Activated T-helper 1 cell treated with anti-CD3 and anti-CD28 coated beads, Interleukin-2, amount 50 U/mL, for 16 hours (primary cell): ENCODE results near the gene OGG1.

ENCODE experiments used
- DNase-seq, 2 donors: peaks; one replicate each; pipeline ENCODE4 v3.0.0-alpha.2; 2020; ENCODE audit warnings: low read depth in 1 of 2, low spot score in 1 of 2

The OGG1 gene

GRCh38 chr3:9727041-9727595, 22.6 kb upstream of the OGG1 start:
- DNase-seq, result peak in 1 of 2 donors; percentile 25

- no peak for DNase-seq
Observed at GRCh38 chr3:9727743-9728142, 22.0 kb upstream of the OGG1 start.

- no peak for DNase-seq
Observed at GRCh38 chr3:9729419-9729818, 20.3 kb upstream of the OGG1 start.

- no peak for DNase-seq
Observed at GRCh38 chr3:9730657-9731205, 19.0 kb upstream of the OGG1 start.

- DNase-seq, result peak; percentile 99 to 100
Observed at GRCh38 chr3:9731206-9732079, 18.3 kb upstream of the OGG1 start, which contains the start of gene BRPF1. Gene BRPF1, plus strand, starts transcription at chr3:9731735. Its CDS starts 2,406 bp downstream, at chr3:9734141.

GRCh38 chr3:9732080-9732739, 17.5 kb upstream of the OGG1 start:
- peak in 1 of 2 donors; percentile 20 for DNase-seq

- DNase-seq, result no peak
Observed at GRCh38 chr3:9732740-9733115, 17.0 kb upstream of the OGG1 start.

GRCh38 chr3:9736831-9737230, 12.9 kb upstream of the OGG1 start:
- no peak for DNase-seq

- DNase-seq, result no peak
Observed at GRCh38 chr3:9739181-9739580, 10.6 kb upstream of the OGG1 start.

- no peak for DNase-seq
Observed at GRCh38 chr3:9742560-9742959, 7.2 kb upstream of the OGG1 start.

- no peak for DNase-seq
Observed at GRCh38 chr3:9743548-9743947, 6.2 kb upstream of the OGG1 start.

GRCh38 chr3:9744162-9744561, 5.6 kb upstream of the OGG1 start:
- DNase-seq, result no peak

- no peak for DNase-seq
Observed at GRCh38 chr3:9745521-9745920, 4.2 kb upstream of the OGG1 start.

- DNase-seq, result no peak
Observed at GRCh38 chr3:9746330-9746729, 3.4 kb upstream of the OGG1 start.

- DNase-seq, result no peak
Observed at GRCh38 chr3:9747267-9747666, 2.5 kb upstream of the OGG1 start.

- DNase-seq, result no peak
Observed at GRCh38 chr3:9748031-9748430, 1.7 kb upstream of the OGG1 start.

GRCh38 chr3:9749296-9749644, 482 bp upstream of the OGG1 start:
- DNase-seq, result no peak

- no peak for DNase-seq
Observed at GRCh38 chr3:9750556-9751411, 1.0 kb downstream of the OGG1 start.

GRCh38 chr3:9754678-9755077, 4.9 kb downstream of the OGG1 start:
- DNase-seq, result no peak

GRCh38 chr3:9757427-9757826, 7.7 kb downstream of the OGG1 start:
- DNase-seq, result no peak
